Skeletal muscle satellite cell (primary cell): Measurements from ENCODE around the gene DUSP18.

Experiments used
- H3K27me3 ChIP-seq: 2 replicates; pipeline ENCODE4 v1.7.0; 2013; ENCODE audit warnings: low read length; ENCODE audit not compliant: control insufficient read depth, insufficient read depth
- H3K36me3 ChIP-seq: 2 replicates; pipeline ENCODE4 v1.7.0; 2013; ENCODE audit warnings: mild to moderate bottlenecking, control low read depth, low read length; ENCODE audit not compliant: insufficient read depth
- H3K4me1 ChIP-seq: 2 replicates; pipeline ENCODE4 v1.7.0; 2013; ENCODE audit warnings: low read length; ENCODE audit not compliant: control insufficient read depth, insufficient read depth
- H3K4me2 ChIP-seq: 2 replicates; pipeline ENCODE4 v1.7.0; 2013; ENCODE audit warnings: mild to moderate bottlenecking, low read length
- H3K4me3 ChIP-seq: 2 replicates; pipeline ENCODE4 v1.7.0; 2013; ENCODE audit warnings: low read length
- H3K9ac ChIP-seq: 2 replicates; pipeline ENCODE4 v1.7.0; 2013; ENCODE audit warnings: mild to moderate bottlenecking, low read depth, low read length, moderate library complexity
- H3K9me3 ChIP-seq: replicated peaks from 2 replicates; pipeline ENCODE4 v1.7.0; 2013; ENCODE audit warnings: mild to moderate bottlenecking, control low read depth, low read length

DUSP18 gene

GRCh38 chr22:30612789-30613188 lies 54.9 kb downstream of the DUSP18 start:
- Histone ChIP-seq H3K4me2 (no peak overlapping the region), H3K4me1 (peaks cover 21% of the 10 kb centered on the region), H3K4me3 (no peak overlapping the region), H3K9me3 (no peaks in the 10 kb centered on the region), H3K36me3 (no peaks in the 10 kb centered on the region), H3K27me3 (no peaks in the 10 kb centered on the region), H3K9ac (no peak overlapping the region)
